ENCODE measurements around the gene ATP9B.

Gene ATP9B

DNA sequence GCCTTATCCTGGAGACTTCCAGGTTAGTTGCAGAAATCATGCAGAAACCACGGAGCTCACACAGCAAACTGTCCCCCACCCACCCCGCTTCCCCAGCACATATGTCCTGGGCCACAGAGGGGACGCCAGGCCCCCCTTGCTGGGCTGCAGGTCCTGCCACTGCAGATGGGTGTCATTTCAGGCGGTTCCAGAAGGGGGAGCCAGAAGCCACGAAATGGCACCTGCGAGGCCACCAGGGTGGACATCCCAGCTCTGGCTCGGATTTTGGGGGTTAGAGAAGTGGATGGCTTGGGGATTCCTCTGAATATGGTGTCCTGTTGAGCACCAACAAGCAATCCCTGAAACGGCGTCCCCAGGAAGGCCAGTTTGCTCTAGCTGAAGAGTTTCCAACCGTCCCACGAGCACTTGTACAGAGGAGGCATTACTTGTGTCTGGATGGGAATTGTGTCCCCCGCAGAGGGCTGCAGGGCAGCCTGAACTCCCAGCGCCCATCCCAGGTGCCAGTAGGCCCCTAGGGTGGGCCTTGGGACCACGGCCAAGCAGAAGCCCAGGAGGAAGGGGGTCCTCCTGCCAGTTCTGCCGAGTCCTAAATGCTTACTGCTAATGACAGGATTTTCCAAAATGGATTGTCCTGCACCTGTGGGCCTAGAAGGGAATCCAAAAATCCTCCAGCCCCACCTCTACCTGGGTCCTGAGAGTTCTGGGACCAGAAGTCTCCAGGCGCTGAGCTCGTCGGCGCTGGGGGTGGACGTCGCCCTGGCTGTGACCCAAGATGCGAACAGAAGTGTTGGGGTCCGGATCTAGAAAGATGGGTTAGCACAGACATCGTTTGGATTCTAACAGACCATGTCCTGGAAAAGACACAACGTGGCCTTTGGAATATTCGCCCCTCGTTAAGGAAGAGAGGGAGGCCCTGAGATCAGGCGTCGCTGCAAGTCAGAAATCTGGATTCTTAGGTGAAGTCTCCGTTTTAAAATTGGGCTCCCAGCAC, 311.9 kb downstream of the ATP9B start:
- peak; percentile 85 for DNase-seq (ENCODE audit: low spot score)

DNA sequence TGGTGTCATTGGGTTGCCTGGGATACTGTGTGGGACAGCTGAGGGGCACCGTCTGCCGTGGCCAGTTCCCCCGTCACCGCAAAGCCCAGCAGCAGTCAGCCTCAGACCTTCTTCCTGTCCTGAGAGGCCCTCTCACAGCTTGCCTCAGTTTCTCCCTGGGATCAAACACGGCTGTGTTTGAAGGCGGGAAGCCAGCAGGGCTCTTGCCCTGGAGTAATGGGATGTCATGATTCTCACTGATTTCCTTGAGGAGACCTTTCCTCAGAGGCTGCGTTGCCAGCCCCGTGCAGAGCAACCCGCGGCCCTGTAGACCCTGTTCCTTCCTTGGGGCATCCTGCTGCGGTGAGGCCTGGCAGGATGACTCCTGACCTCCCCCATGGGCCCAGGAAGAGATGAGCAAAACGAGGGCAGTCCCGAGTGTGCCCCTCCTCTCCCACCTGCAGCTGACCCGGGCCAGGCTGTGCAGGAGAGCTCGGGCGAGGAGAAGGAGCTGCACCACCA, 312.7 kb downstream of the ATP9B start:
- DNase-seq (ENCODE audit: low spot score): no peak

DNA sequence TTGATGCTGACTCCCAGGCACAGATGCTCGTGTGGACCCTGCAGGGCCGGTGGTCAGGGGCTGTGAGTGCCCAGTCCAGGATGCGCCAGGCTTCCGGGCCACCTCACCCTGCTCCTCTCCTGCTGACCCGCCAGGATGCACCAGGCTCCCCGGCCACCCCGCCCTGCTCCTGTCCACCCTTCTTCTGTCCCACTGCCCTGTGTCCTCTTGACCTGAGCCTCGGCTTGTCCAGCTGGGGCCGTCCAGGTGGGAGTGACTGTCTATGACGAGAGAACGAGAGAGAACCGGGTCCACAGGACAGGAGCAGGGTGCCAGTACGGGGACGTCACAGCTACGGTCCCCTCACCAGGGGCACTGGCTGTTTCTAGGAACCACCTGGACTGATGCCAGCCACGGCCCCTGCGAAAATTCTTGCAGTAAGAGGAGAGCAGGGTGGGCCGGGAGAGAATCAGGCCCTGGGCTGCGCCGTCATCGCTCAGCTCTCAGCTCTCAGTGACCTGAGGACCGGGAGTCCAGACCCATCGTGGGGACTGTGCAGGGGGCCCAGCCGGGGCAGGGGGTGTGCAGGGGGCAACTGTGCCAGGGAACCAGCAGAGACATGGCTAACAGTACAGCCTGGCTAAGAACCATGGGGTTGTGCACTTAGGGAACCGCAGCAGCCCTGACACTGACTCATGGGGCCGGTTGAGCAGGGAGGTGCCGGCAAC, 313.6 kb downstream of the ATP9B start:
- no peak for DNase-seq (ENCODE audit: low spot score)

DNA sequence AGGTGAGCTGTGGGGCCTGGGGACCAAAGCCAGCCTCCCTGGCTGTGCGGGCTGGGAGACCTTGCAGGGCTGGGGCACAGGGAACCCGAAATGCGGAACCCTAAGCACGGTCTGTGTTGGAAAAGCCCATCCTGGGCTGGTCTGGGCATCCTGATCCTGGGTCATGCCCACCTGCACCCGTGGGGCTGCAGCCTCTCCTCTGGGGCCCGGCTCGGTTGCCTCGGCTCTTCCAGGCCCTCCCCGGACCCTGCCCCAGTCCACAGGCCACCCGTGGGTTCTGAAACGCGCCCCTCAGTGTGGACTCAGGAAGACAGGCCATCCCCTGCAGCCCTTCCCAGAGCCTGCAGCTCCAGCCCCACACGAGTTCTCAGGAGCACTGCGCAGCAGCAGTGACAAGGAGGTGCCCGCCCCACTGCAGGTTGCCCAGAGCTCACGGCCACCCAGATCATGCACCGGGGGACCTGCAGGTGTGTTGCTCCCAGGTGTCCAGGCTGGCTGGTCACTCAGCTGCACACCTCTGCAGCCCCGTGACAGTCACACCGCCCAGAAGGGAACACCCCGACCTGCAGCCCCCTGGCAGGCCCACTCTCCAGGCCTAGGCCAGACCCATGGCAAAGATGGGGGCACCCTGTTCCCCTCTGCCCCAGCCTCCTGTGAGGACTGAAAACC, 314.3 kb downstream of the ATP9B start:
- no peak for DNase-seq (ENCODE audit: low spot score)

DNA sequence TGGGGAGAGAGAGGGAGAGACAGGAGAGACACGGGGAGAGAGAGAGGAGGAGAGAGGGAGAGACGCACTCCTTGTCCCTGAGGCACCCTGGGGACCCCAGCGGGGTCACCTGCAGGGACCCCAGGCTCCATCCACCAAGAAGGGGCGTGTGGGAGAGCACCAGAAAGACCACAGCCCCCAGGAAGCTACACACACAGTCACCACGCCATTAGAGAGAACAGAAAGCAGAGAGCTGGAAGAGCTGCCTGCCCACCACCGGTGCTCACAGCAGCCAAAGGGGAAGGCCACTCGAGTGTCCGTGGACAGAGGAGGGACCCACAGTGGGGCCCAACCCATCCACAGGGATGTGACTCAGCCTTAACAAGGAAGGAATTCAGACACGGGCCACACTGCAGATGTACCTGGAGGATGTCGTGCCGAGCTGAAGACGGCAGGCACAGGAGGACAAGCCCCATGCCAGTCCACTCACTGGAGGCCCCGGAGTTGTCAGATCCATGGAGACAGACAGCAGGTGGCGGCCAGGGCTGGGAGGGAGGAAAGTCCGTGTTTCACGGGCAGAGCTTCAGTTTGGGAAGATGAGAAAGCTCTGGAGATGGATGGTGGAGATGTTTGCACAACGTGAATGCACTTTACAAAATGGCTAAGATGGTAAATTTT, 315.1 kb downstream of the ATP9B start:
- no peak for DNase-seq (ENCODE audit: low spot score)

DNA sequence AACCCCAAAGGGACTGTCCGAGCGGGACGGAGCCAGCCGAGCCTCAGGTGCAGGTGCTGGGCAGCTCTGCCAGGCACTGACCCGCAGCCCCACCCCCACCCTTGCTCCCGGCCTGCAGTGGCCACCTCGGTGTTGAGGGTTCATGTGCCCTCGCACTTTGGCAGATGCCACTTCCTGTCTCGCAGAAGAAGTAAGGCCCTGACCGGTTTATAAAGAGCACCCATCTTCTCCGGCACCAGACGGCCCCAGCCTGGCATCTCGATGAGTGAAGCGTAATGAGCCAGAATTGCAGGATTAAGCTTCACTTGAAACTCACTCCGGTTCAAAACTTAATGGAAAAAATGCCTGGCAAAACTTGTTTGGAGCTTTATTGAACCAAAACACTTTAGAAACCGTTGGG, 315.6 kb downstream of the ATP9B start:
- DNase-seq (ENCODE audit: low spot score): no peak

DNA sequence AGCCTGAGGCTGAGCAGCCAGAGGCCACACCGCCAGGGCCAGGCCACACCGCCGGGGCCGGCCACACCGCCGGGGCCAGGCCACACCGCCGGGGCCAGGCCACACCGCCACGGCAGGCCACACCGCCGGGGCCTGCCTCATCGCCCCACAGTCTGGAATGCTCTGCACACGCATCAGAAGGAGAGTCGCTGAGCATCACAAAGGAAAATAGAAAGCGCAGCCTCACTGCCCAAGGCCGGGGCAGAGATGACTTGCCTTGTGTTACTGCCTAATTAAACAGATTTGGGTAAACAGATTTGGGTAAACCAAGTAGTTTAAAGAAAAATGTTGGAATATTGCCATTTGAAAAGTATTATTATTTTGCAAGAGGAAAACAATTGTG, 316.1 kb downstream of the ATP9B start:
- DNase-seq (ENCODE audit: low spot score): no peak

DNA sequence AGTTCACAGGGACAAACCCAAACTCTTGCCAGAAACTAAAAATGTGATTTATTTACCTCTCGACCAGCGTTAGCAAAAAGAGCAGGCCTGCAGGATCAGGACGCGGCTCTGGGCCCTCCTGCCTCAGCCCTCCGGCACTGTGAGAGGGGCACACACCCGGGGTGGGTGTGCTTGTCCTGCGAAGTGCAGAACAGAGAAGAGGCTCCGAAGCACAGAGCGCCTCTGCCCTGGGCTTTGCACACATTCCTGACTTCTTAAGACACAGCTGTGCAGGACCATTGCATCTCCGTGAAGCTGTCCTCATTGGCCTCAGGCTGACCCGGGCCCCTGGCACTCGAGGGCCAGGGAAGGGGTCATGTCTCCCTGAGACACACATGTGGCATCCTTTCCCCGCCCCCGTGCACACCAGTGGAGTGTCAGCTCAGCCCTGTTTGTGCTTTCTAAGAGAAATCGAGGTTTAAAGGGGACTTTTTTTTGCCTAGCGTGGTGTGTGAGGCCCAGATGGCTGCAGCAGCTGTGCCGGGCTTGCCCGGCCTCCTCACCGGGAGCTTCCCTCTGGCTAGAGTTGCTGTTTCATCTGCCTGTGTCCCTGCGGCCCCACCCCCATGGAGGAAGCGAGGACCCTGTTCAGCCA, 316.6 kb downstream of the ATP9B start:
- no peak for DNase-seq (ENCODE audit: low spot score)

DNA sequence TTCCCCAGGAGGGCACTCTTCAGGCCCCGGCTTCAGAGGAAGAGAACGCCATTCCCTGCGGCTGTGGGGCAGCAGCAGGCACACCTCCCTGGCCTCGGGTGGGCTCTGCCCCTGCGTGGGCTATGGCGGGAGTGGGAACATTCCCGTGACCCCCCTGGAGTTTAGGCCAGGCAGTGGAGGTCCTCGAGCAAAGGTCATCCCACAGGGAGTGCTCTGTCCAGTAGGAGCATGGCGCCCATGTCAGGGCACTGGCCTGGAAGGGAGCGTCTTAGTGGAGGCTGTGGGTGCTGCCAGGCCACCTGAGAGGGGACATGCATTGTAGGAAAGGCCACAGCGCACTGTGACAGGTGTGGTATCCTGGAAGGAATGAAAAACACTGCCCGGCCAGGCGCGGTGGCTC, 317.4 kb downstream of the ATP9B start:
- no peak for DNase-seq (ENCODE audit: low spot score)

DNA sequence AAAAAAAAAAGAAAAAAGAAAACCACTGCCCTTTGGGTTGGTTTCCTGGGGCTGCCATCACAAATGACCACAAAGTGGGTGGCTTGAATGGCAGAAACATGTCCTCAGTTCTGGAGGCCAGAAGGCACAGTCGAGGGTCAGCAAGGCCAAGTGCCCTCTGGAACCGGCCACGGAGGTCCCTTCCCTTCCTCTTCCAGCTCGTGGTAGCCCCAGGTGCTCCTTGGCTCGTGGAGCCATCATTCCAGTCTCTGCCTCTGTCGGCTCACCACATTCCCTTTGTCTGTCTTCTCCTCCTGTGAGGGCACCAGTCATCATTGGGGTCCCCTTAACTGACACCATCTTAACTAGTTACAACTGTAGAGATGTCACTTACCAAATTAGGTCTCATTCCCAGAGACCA, 318.0 kb downstream of the ATP9B start:
- no peak for DNase-seq (ENCODE audit: low spot score)

DNA sequence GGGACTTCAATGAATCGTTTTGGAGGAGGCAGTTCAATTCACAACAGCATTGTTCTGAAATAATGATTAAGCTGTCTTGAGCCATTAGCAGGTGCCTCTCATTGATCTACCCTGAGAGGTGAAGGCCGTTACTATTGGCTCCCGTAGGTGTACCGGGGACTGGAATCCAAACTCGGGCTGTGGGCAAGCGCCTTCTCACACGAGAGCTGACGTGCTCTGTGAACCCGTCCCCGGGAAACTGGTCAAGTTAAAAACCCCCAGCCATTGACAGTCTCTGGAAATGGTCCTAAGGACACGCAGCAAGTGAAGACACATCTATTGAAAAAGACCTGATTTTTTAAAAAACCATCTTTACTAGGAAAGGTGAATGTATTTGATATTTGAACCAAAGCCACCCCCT, 318.4 kb downstream of the ATP9B start:
- no peak for DNase-seq (ENCODE audit: low spot score)

DNA sequence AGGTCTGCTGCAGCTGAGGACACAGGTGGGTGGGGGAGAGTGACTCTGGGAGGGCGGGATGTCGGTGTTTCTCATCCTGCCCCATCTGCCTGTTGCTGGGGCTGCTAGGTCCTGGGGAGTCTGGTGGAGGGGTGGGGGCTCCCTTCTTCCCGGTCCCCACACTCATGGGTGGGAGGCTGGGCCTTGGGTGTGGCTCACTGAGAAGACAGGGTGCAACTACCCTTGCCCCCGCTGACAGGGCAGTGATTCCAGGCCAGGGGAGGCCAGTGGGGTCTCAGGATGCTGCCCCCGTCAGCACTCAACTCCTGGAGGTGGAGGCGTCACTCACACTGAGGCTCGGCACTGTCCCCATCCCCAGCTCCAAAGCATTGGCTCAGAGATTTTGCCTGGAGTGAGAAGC, 318.8 kb downstream of the ATP9B start:
- no peak for DNase-seq (ENCODE audit: low spot score)

DNA sequence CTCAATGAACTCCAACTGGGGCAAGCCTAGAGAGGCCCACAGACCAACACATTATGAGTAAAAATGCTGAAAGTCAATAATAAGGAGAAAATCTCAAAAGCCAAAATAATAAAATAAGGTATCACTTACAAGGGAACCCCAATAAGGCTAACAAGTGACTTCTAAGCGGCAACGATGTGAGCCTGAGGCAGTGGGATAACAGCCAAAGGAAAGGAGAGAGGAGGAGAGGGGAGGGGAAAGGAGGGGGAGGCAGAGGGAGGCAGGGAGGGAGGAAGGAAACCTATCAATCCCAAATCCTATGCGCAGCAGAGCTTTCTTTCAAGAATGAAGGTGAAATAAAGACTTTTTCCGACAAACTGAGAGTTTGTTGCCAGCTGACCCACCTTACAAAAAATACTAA, 320.5 kb downstream of the ATP9B start:
- no peak for DNase-seq (ENCODE audit: low spot score)

DNA sequence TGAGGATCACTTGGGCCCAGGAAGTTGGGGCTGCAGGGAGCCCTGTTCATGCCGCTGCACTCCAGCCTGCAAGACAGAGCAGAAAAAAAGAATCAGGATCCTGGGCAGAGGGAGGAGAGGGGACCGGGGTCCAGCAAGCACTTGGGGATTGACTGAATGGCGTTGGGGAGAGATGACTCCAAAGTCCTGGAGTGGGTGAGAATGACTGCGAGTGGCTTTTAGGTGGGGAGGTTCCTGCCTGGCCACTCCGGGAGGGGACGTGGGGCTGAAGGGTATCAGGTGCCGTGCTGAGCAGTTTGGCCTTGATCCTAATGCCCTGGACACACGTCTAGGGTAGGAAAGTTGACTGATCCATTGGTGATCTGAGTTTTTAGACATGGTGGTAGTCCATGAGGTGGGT, 323.0 kb downstream of the ATP9B start:
- DNase-seq (ENCODE audit: low spot score): no peak

DNA sequence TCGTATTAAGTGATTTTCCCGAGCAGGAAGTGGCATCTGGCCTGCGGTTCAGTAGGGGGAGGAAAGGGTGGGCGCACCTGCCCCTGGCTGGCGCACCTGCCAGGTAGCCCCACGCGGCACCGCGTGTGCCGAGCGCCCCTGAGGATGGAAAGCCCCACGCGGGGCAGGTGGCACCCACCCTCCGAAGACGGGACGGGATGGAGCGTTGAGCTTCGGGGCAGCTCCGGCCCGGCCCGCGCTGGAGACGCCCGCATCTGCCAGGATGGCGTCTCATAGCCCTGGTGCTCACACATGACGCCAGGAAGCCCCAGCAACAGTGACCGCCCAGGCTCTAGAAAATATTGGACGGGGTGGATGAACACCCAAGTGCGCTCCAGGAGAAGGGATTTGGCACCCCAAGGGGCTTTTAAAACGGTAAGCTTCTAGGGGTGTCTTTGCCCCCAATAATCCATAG, 324.0 kb downstream of the ATP9B start:
- DNase-seq (ENCODE audit: low spot score): no peak

DNA sequence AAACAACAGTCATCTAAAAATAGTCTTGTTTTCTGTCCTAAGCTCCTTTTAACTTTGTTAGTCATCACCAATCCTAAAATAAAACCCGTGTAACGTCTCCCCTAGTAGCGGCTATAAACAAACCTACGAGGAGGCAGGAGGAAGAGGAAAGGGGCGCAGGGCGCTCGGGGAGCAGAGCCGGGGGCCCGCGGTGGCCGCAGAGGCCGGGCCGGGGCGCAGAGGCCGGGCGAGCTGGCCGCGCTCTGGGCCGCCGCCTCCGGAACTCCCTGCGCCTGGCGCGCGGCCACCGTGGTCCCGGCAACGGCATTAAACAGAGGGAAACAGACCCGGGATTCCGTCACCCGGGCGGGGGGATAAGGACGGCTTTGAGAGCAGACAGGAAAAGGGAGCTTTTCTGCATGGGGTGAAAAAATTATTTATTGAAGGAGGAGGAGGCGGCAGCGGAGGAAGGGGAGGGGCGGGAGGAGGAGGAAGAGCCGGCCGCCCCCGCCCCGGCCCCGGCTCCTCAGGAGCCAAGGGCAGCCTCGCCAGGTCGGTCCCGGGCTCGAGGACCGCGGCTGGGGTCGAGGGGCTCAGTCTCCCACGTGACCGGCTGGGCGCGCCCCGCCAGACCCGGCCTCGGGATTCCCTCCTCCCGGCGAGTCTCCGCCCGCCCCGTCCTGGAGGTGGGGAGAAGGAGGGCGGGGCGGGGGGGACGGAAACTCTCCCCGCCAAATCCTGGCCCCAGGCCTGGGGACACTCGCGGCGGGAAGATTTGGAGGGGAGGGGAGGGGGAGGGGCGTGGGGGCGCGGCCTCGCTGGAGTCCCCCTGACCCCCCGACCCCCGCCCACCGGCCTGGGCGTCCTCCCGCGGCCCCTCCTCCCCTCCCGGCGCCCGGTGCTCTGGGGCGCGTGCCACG, 324.7 kb downstream of the ATP9B start:
- peak; percentile 75 for DNase-seq (ENCODE audit: low spot score)

DNA sequence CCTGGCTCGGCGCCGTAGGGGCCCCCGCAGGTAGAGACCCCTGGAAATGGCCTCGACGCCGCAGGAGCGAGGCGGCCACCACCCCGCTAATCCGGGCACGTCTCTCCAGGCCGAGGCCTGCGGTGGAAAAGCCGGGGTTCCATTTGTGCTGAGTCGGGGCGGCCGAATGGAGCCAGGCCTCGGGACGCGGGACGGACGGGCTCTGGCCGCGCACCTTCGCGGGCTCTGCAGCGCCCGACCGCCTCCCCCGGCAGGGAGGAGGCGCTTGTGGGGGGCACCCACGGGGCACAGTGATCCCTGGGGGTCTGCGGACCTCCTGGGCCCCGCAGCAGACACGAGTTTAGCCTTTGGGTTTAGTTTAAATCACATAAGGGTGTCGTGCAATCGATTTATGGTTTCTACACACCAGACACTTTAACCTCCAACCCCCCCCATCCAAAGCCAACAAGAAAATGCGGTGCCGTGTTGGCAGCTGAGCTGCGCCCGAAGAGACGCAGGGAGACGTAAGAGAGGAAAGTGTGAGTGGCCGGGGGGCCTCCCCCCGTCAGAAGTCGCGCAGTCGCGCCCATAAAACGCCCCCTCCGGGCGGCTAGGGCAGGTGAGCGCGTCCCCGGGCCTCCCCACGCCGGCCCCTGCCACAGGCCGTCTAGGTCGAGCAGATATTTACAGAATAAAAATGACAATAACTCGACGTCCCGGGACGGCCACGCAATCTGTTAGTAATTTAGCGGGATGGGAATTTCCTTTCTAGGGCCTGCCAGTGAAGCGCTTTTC, 325.5 kb downstream of the ATP9B start:
- peak; percentile 47 for DNase-seq (ENCODE audit: low spot score)

DNA sequence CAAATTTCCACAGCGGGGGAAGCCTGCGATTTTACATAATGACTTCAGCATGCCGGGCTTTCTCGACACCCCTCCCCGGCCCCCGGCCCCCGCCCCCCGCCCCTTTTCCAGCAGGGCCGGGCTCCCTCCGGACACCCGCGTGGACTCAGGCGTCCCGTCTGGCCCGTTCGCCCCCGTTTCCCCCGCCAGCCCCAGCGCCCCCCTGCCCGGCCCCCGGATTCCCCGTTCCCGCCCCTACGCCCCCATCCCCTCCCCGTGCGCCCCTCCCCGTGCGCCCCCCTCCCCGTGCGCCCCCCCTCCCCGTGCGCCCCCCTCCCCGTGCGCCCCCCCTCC, 326.1 kb downstream of the ATP9B start:
- no peak for DNase-seq (ENCODE audit: low spot score)

DNA sequence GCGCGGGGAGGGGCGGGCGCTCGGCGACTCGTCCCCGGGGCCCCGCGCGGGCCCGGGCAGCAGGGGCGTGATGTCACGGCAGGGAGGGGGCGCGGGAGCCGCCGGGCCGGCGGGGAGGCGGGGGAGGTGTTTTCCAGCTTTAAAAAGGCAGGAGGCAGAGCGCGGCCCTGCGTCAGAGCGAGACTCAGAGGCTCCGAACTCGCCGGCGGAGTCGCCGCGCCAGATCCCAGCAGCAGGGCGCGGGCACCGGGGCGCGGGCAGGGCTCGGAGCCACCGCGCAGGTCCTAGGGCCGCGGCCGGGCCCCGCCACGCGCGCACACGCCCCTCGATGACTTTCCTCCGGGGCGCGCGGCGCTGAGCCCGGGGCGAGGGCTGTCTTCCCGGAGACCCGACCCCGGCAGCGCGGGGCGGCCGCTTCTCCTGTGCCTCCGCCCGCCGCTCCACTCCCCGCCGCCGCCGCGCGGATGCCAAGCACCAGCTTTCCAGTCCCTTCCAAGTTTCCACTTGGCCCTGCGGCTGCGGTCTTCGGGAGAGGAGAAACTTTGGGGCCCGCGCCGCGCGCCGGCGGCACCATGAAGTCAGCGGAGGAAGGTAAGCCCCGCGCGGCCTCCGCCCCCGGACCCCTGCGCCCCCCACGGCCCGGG, 326.7 kb downstream of the ATP9B start, which contains the start of gene NFATC1:
Gene NFATC1 (plus strand): TSS at position 170 of the 644 bp plus-strand sequence. CDS start 295 bp downstream, at position 465.
- DNase-seq (ENCODE audit: low spot score): peak; percentile 56

All from HuH-7 (cell line).